ENCODE results near the gene DDI1.

Gene DDI1

DNA sequence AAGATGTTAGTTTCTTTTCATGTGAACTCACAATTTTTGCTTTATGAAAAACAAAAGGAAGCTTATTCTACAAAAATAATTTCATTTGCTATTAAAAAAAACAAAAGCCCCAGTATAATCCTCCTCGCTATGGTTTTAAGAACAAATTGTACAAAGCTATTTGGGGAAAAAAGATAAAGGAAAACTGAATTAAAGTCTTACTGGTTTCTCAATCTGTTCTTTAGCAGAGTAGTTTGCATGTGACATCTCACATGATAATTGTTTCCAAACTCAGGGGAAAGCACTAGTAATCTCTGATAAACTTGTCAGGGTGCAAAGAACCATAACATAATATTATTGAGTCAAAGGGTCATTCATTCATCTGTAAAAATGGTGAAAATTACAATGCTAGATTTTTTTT, 2.9 kb upstream of the DDI1 start:
- Histone ChIP-seq H3K36me3 (ENCODE audit: control insufficient read depth, low read length) (no peaks in the 10 kb centered on the region), H3K4me3 (ENCODE audit: low read length) (no peak overlapping the region), H3K27ac (ENCODE audit: low read depth, low read length) (no peak overlapping the region), H3F3A (ENCODE audit: control insufficient read depth, insufficient read depth) (no peaks in the 10 kb centered on the region), H3K9me2 (replicated peaks; ENCODE audit: control insufficient read depth, low read length) (no peaks in the 10 kb centered on the region), H3K4me1 (ENCODE audit: control insufficient read depth, low read length) (no peaks in the 10 kb centered on the region), H4K20me1 (ENCODE audit: control insufficient read depth, insufficient read depth, low read depth, low read length) (no peaks in the 10 kb centered on the region), H3K4me2 (ENCODE audit: low read length) (no peak overlapping the region), H3K27me3 (ENCODE audit: control insufficient read depth, low read length) (no peaks in the 10 kb centered on the region), H3K9me3 (ENCODE audit: control insufficient read depth, insufficient read depth, low read length) (no peaks in the 10 kb centered on the region), H3K79me2 (ENCODE audit: control insufficient read depth, low read length) (no peaks in the 10 kb centered on the region)
- TF ChIP-seq EZH2phosphoT487 (IDR thresholded peaks at IDR 0.05; ENCODE audit: borderline replicate concordance, low read length) = no peak
- TF ChIP-seq, protein P1, sequence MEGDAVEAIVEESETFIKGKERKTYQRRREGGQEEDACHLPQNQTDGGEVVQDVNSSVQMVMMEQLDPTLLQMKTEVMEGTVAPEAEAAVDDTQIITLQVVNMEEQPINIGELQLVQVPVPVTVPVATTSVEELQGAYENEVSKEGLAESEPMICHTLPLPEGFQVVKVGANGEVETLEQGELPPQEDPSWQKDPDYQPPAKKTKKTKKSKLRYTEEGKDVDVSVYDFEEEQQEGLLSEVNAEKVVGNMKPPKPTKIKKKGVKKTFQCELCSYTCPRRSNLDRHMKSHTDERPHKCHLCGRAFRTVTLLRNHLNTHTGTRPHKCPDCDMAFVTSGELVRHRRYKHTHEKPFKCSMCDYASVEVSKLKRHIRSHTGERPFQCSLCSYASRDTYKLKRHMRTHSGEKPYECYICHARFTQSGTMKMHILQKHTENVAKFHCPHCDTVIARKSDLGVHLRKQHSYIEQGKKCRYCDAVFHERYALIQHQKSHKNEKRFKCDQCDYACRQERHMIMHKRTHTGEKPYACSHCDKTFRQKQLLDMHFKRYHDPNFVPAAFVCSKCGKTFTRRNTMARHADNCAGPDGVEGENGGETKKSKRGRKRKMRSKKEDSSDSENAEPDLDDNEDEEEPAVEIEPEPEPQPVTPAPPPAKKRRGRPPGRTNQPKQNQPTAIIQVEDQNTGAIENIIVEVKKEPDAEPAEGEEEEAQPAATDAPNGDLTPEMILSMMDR (IDR thresholded peaks at IDR 0.05; ENCODE audit: low read depth, low read length, poor library complexity, severe bottlenecking) = no peak

DNA sequence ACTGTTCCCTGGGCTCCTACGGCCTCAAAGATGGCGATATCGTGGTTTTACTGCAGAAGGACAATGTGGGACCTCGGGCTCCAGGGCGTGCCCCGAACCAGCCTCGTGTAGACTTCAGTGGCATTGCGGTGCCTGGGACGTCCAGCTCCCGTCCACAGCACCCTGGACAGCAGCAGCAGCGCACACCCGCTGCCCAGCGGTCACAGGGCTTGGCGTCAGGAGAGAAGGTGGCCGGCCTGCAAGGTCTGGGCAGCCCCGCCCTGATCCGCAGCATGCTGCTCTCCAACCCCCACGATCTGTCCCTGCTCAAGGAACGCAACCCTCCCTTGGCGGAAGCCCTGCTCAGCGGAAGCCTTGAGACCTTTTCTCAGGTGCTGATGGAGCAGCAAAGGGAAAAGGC, 555 bp downstream of the DDI1 start:
- Histone ChIP-seq H3K27ac (ENCODE audit: low read depth, low read length) (no peak overlapping the region), H3K4me3 (ENCODE audit: low read length) (no peak overlapping the region), H3K79me2 (ENCODE audit: control insufficient read depth, low read length) (no peaks in the 10 kb centered on the region), H3F3A (ENCODE audit: control insufficient read depth, insufficient read depth) (no peaks in the 10 kb centered on the region), H3K9me2 (replicated peaks; ENCODE audit: control insufficient read depth, low read length) (no peaks in the 10 kb centered on the region), H3K27me3 (ENCODE audit: control insufficient read depth, low read length) (no peaks in the 10 kb centered on the region), H3K4me1 (ENCODE audit: control insufficient read depth, low read length) (no peaks in the 10 kb centered on the region), H3K9me3 (ENCODE audit: control insufficient read depth, insufficient read depth, low read length) (no peaks in the 10 kb centered on the region), H3K36me3 (ENCODE audit: control insufficient read depth, low read length) (no peaks in the 10 kb centered on the region), H4K20me1 (ENCODE audit: control insufficient read depth, insufficient read depth, low read depth, low read length) (no peaks in the 10 kb centered on the region), H3K4me2 (ENCODE audit: low read length) (no peak overlapping the region)
- TF ChIP-seq, protein P1 (IDR thresholded peaks at IDR 0.05; ENCODE audit: low read depth, low read length, poor library complexity, severe bottlenecking) = no peak
- TF ChIP-seq EZH2phosphoT487 (IDR thresholded peaks at IDR 0.05; ENCODE audit: borderline replicate concordance, low read length) = no peak

DNA sequence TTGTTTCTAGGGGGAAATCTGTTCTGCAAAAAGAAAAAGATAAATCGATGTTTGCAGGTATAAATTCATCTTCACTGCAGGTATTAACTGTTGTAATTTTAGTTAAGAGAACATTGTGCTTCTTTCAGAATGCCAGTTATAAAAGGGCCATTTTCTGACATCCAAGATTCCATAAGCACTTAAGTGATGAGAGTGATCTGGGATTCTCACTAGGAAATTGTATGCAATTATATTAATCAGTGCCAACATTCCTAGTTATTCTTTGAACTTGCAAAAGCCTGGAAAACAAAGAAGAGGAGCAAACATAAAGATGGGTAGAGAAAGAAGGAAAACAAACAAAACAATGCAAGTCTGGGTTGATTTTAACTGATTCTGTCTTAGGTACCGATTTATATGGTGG, 5.4 kb downstream of the DDI1 start:
- Histone ChIP-seq H3K27ac (ENCODE audit: low read depth, low read length) (no peak overlapping the region), H3K4me3 (ENCODE audit: low read length) (no peak overlapping the region), H3K36me3 (ENCODE audit: control insufficient read depth, low read length) (no peaks in the 10 kb centered on the region), H3K4me1 (ENCODE audit: control insufficient read depth, low read length) (no peaks in the 10 kb centered on the region), H3K9me3 (ENCODE audit: control insufficient read depth, insufficient read depth, low read length) (no peaks in the 10 kb centered on the region), H3F3A (ENCODE audit: control insufficient read depth, insufficient read depth) (no peaks in the 10 kb centered on the region), H3K4me2 (ENCODE audit: low read length) (no peak overlapping the region), H3K79me2 (ENCODE audit: control insufficient read depth, low read length) (no peaks in the 10 kb centered on the region), H3K27me3 (ENCODE audit: control insufficient read depth, low read length) (no peaks in the 10 kb centered on the region), H3K9me2 (replicated peaks; ENCODE audit: control insufficient read depth, low read length) (no peaks in the 10 kb centered on the region), H4K20me1 (ENCODE audit: control insufficient read depth, insufficient read depth, low read depth, low read length) (no peaks in the 10 kb centered on the region)
- no peak for TF ChIP-seq EZH2phosphoT487 (IDR thresholded peaks at IDR 0.05; ENCODE audit: borderline replicate concordance, low read length)
- TF ChIP-seq, protein P1 (IDR thresholded peaks at IDR 0.05; ENCODE audit: low read depth, low read length, poor library complexity, severe bottlenecking) = no peak

DNA sequence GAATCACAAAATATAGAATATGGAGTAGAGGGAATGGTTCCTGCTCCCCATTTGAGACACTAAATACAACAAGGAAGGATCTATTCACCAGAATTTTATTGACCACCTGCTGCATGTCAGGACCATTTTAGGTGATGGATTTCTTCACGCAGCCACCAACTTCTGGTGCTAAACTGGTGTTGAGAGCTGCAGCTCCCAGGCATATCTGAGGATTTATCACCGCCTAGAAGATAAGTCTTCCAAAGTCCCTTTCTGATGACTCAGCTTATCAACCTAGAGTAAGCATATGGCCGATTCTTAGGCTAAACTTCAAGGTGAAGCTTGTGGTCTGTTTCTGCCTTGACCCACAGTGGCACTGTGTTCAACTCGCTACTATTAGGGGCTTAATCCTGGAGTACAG, 6.7 kb downstream of the DDI1 start:
- H3K4me3 ChIP-seq (ENCODE audit: low read length) = no peak overlapping the region
- no peaks in the 10 kb centered on the region for H4K20me1 ChIP-seq (ENCODE audit: control insufficient read depth, insufficient read depth, low read depth, low read length)
- no peak overlapping the region for H3K4me2 ChIP-seq (ENCODE audit: low read length)
- H3K79me2 ChIP-seq (ENCODE audit: control insufficient read depth, low read length) = no peaks in the 10 kb centered on the region
- H3K4me1 ChIP-seq (ENCODE audit: control insufficient read depth, low read length) = no peaks in the 10 kb centered on the region
- H3K9me2 ChIP-seq (replicated peaks; ENCODE audit: control insufficient read depth, low read length) = no peaks in the 10 kb centered on the region
- no peaks in the 10 kb centered on the region for H3K27me3 ChIP-seq (ENCODE audit: control insufficient read depth, low read length)
- no peaks in the 10 kb centered on the region for H3F3A ChIP-seq (ENCODE audit: control insufficient read depth, insufficient read depth)
- TF ChIP-seq, protein P1 (IDR thresholded peaks at IDR 0.05; ENCODE audit: low read depth, low read length, poor library complexity, severe bottlenecking) = no peak
- TF ChIP-seq EZH2phosphoT487 (IDR thresholded peaks at IDR 0.05; ENCODE audit: borderline replicate concordance, low read length) = no peak
- no peak overlapping the region for H3K27ac ChIP-seq (ENCODE audit: low read depth, low read length)
- no peaks in the 10 kb centered on the region for H3K9me3 ChIP-seq (ENCODE audit: control insufficient read depth, insufficient read depth, low read length)
- no peaks in the 10 kb centered on the region for H3K36me3 ChIP-seq (ENCODE audit: control insufficient read depth, low read length)
